Suprapubic skin (tissue), 4 donors: ENCODE data around the gene AMOTL1. TPM values are rescaled to one million over a fixed set of nuclear protein-coding genes. Genes with fewer than 3 reads are reported as not detected.
A peak's percentile ranks its signal among the peaks of the same experiment; 100 is the strongest.

Source experiments
- DNase-seq, 2 donors: peaks; one replicate each; pipeline ENCODE4 v3.0.0-alpha.2; 2019; ENCODE audit warnings: low spot score in 2 of 2
- H3K27ac ChIP-seq: fragments of 200-600 bp; sonication (generic); one replicate; pipeline ENCODE4 v1.5.1; 2019
- H3K27me3 ChIP-seq: fragments of 200-600 bp; sonication (generic); one replicate; pipeline ENCODE4 v1.5.1; 2019
- H3K36me3 ChIP-seq: fragments of 200-600 bp; sonication (generic); one replicate; pipeline ENCODE4 v1.5.1; 2019
- H3K4me1 ChIP-seq: fragments of 200-600 bp; sonication (generic); one replicate; pipeline ENCODE4 v1.5.1; 2019
- H3K4me3 ChIP-seq: fragments of 200-600 bp; sonication (generic); one replicate; pipeline ENCODE4 v1.5.1; 2019; ENCODE audit warnings: mild to moderate bottlenecking
- H3K9me3 ChIP-seq: fragments of 200-600 bp; sonication (generic); one replicate; pipeline ENCODE4 v1.5.1; 2019
- CTCF ChIP-seq, 2 donors: fragments of 200-600 bp in 1 of 2; fragments of 450-650 bp in 1 of 2; sonication (generic) in 1 of 2; IDR thresholded peaks; one replicate each; pipeline ENCODE4 v1.5.1; 2016 to 2019; ENCODE audit warnings: antibody characterized with exemption in 2 of 2, mild to moderate bottlenecking in 1 of 2, moderate library complexity in 1 of 2
- EP300 ChIP-seq: sonication (generic); formaldehyde crosslinking; IDR thresholded peaks from one replicate; pipeline ENCODE4 v1.6.1; 2017; ENCODE audit warnings: antibody characterized with exemption
- POLR2A ChIP-seq, 2 donors: fragments of 450-650 bp; IDR thresholded peaks; one replicate each; pipeline ENCODE4 v1.6.1; 2017; ENCODE audit warnings: antibody characterized with exemption in 2 of 2, mild to moderate bottlenecking in 2 of 2, moderate library complexity in 2 of 2
- POLR2AphosphoS5 ChIP-seq, 3 donors: sonication (generic); formaldehyde crosslinking; IDR thresholded peaks; one replicate each; pipeline ENCODE4 v1.6.1; 2017; ENCODE audit warnings: antibody characterized with exemption in 3 of 3
- WGBS: methylation state at CpG from one replicate; pipeline ENCODE4 v1.1.5; 2018; 5-methylcytosine and 5-hydroxymethylcytosine counted together
- total RNA-seq, 4 donors: library from RNA; depleted of rRNA; stranded (reverse); fragments of >200 nt; gene quantifications; one replicate each; pipeline ENCODE4 v1.1.0, GENCODE V29; 2016

The AMOTL1 gene
- total RNA-seq, 4 donors from 2014 or later = 69.7 to 86.9 (median 79.4) TPM

DNA sequence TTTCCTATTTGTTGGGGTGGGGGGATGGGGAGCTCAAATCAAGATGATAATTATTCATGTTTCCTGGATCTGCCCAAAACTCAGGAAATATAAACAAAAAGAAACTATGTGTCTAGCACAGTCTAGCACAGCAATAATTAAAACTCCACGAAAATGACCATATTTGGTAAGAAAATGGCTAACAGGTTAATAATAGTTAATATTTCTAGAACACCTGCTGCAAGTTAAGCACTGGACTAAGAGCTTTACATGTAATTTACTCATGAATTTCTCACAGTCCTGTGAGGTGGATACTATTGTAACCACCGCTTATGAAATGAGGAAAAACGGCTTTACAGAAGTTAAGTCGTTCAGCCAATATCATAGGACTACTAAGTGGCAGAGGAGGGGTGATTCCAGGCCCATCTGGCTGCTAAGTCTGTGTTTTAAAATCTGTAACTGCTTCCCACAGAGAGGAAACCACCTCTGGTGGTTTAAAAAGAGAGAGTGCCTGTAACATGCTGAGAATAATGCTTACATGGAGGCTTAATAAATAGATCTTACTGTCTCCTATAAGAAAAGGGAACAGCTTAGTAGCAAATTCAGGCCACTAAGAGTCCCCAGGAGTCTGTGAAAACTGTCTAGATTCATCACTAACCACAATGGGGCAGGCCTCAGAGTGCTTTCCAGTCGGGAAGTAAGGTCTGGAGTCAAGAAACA, 11.0 kb upstream of the AMOTL1 start:
- no peaks in the 10 kb centered on the region for H3K36me3 ChIP-seq
- TF ChIP-seq EP300 (no peak), CTCF (IDR thresholded peaks at IDR 0.05) (no peak), POLR2AphosphoS5 (IDR thresholded peaks at IDR 0.05) (no peak), POLR2A (IDR thresholded peaks at IDR 0.05) (no peak)
- H3K27me3 ChIP-seq = no peaks in the 10 kb centered on the region
- 75% methylated on average over 5 of the region's 5 CpGs for WGBS
- no peaks in the 10 kb centered on the region for H3K9me3 ChIP-seq
- no peak overlapping the region for H3K4me3 ChIP-seq
- H3K27ac ChIP-seq = no peak overlapping the region
- no peak for DNase-seq
- peaks cover 3% of the 10 kb centered on the region for H3K4me1 ChIP-seq

DNA sequence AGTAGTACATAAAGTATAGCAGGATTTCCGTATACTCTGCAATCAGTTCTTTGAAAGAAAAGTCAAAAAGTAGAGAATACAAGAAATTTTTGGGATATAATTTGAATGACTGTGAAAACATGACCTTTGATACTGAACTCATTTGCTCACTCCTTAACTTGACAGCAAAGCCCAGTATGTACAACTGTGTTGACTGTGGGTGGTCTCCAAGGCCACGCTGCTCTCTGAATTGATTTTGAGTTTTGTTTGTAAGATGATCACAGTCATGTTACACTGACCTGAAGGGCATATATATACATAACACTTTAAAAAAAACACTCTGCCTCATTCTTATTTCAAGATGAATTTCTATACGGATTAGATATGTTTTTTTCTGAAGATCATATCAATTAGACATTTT, 9.5 kb upstream of the AMOTL1 start:
- TF ChIP-seq CTCF (IDR thresholded peaks at IDR 0.05) (no peak), POLR2AphosphoS5 (IDR thresholded peaks at IDR 0.05) (no peak)
- no peaks in the 10 kb centered on the region for H3K36me3 ChIP-seq
- no peaks in the 10 kb centered on the region for H3K4me1 ChIP-seq
- H3K4me3 ChIP-seq = no peak overlapping the region
- WGBS = 95% methylated on average over 3 of the region's 3 CpGs
- no peaks in the 10 kb centered on the region for H3K9me3 ChIP-seq
- DNase-seq = no peak
- no peaks in the 10 kb centered on the region for H3K27me3 ChIP-seq
- H3K27ac ChIP-seq = no peak overlapping the region

GRCh38 chr11:94759522-94759921, 8.6 kb upstream of the AMOTL1 start:
- Histone ChIP-seq H3K9me3 (no peaks in the 10 kb centered on the region), H3K27me3 (no peaks in the 10 kb centered on the region), H3K27ac (no peak overlapping the region), H3K4me3 (no peak overlapping the region), H3K36me3 (no peaks in the 10 kb centered on the region), H3K4me1 (no peaks in the 10 kb centered on the region)
- 75% methylated on average over 2 of the region's 2 CpGs for WGBS
- TF ChIP-seq POLR2A (IDR thresholded peaks at IDR 0.05) = no peak
- TF ChIP-seq EP300 = no peak
- TF ChIP-seq CTCF (IDR thresholded peaks at IDR 0.05) = no peak
- no peak for TF ChIP-seq POLR2AphosphoS5 (IDR thresholded peaks at IDR 0.05)
- DNase-seq = no peak

- TF ChIP-seq POLR2AphosphoS5 (IDR thresholded peaks at IDR 0.05) = no peak
- no peak for TF ChIP-seq POLR2A (IDR thresholded peaks at IDR 0.05)
- TF ChIP-seq CTCF (IDR thresholded peaks at IDR 0.05) = no peak
- TF ChIP-seq EP300 = no peak
- Histone ChIP-seq H3K4me1 (no peaks in the 10 kb centered on the region), H3K4me3 (no peak overlapping the region)
Measured at GRCh38 chr11:94760296-94760695, 7.9 kb upstream of the AMOTL1 start.

DNA sequence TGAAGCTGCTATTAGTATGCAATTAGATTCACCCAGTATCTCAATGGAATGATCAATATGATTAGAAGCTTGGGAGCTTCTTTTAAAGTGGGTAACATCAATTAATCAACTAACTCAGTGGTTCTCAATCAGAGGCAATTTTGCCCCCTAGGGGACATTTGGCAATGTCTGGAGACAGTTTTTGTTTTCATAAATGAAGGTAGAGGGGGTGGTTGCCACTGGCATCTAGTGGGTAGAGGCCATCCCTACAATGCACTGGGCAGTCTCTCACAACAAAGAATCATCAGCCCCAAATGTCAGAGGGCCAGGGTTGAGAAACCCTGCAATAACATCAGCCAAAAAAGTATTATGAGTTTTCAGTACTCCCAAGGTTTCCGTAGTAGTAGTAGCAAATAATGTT, 5.9 kb upstream of the AMOTL1 start:
- WGBS = 82% methylated on average over 1 of the region's 1 CpG
- no peak for DNase-seq
- peaks cover 6% of the 10 kb centered on the region for H3K4me1 ChIP-seq
- H3K27ac ChIP-seq = no peak overlapping the region
- no peak overlapping the region for H3K4me3 ChIP-seq
- peak in 1 of 2 donors; percentile 1 for TF ChIP-seq CTCF (IDR thresholded peaks at IDR 0.05)
- no peak for TF ChIP-seq EP300
- TF ChIP-seq POLR2A (IDR thresholded peaks at IDR 0.05) = no peak
- no peak for TF ChIP-seq POLR2AphosphoS5 (IDR thresholded peaks at IDR 0.05)
- no peaks in the 10 kb centered on the region for H3K27me3 ChIP-seq
- no peaks in the 10 kb centered on the region for H3K9me3 ChIP-seq
- no peaks in the 10 kb centered on the region for H3K36me3 ChIP-seq

More at GRCh38 chr11:94760296-94760695, 7.9 kb upstream of the AMOTL1 start:
- Histone ChIP-seq H3K27me3 (no peaks in the 10 kb centered on the region), H3K27ac (no peak overlapping the region), H3K36me3 (no peaks in the 10 kb centered on the region), H3K9me3 (no peaks in the 10 kb centered on the region)
- DNase-seq = no peak
